Keratinocyte (primary cell): ENCODE results near the gene FILIP1. TPM values are rescaled to one million over a fixed set of nuclear protein-coding genes. Genes with fewer than 3 reads are reported as not detected.

ENCODE experiments used
- DNase-seq: peaks from one replicate; pipeline ENCODE4 v3.0.0-alpha.2; 2011; ENCODE audit warnings: low read depth, missing footprints, low spot score
- FAIRE-seq: peaks from 2 replicates; lab custom pipeline; 2011; peaks lifted over from hg19 to GRCh38; lab: Jason Lieb, UNC
- H2AFZ ChIP-seq: 2 replicates; pipeline ENCODE4 v1.6.0; 2012; ENCODE audit warnings: low read length, control low read depth, inconsistent platforms; ENCODE audit not compliant: control insufficient read depth
- H3K27ac ChIP-seq: 2 replicates; pipeline ENCODE4 v1.5.1; 2011; ENCODE audit warnings: low read length; ENCODE audit not compliant: control insufficient read depth, insufficient read depth
- H3K27me3 ChIP-seq: 3 replicates; pipeline ENCODE4 v1.6.0; 2011; ENCODE audit warnings: low read length; ENCODE audit not compliant: control insufficient read depth, insufficient read depth; ENCODE audit errors: extremely low read depth
- H3K36me3 ChIP-seq, 2 experiments: 2 replicates in 1 of 2; 3 replicates in 1 of 2; pipeline ENCODE4 v1.5.1; 2011; ENCODE audit warnings: low read length in 2 of 2, mild to moderate bottlenecking in 1 of 2; ENCODE audit not compliant: control insufficient read depth in 2 of 2, insufficient read depth in 2 of 2; ENCODE audit errors: extremely low read depth in 1 of 2
- H3K4me1 ChIP-seq: 3 replicates; pipeline ENCODE4 v1.5.1; 2011; ENCODE audit warnings: low read length; ENCODE audit not compliant: control insufficient read depth, insufficient read depth; ENCODE audit errors: extremely low read depth
- H3K4me2 ChIP-seq: 3 replicates; pipeline ENCODE4 v1.6.0; 2011; ENCODE audit warnings: low read depth, low read length; ENCODE audit not compliant: control insufficient read depth, insufficient read depth; ENCODE audit errors: extremely low read depth
- H3K4me3 ChIP-seq, 3 experiments: fragments of 200-600 bp in 1 of 3; sonication (generic) in 1 of 3; 2 replicates in 2 of 3; 3 replicates in 1 of 3; pipeline ENCODE4 v1.5.1; 2011 to 2016; ENCODE audit warnings: low read length in 3 of 3, mild to moderate bottlenecking in 3 of 3, control low read depth in 2 of 3, inconsistent platforms in 1 of 3, low read depth in 1 of 3, mixed read lengths in 1 of 3, mixed run types in 1 of 3, moderate library complexity in 1 of 3; ENCODE audit not compliant: control insufficient read depth in 2 of 3, insufficient read depth in 2 of 3; ENCODE audit errors: extremely low read depth in 1 of 3
- H3K79me2 ChIP-seq: 2 replicates; pipeline ENCODE4 v1.6.0; 2012; ENCODE audit warnings: low read length; ENCODE audit not compliant: control insufficient read depth, insufficient read depth
- H3K9ac ChIP-seq: 3 replicates; pipeline ENCODE4 v1.6.0; 2011; ENCODE audit warnings: low read length; ENCODE audit not compliant: control insufficient read depth, insufficient read depth; ENCODE audit errors: extremely low read depth
- H3K9me1 ChIP-seq: 3 replicates; pipeline ENCODE4 v1.6.0; 2011; ENCODE audit warnings: low read length; ENCODE audit not compliant: control insufficient read depth, insufficient read depth; ENCODE audit errors: extremely low read depth
- H3K9me3 ChIP-seq: 2 replicates; pipeline ENCODE4 v1.5.1; 2012; ENCODE audit warnings: low read depth, low read length; ENCODE audit not compliant: control insufficient read depth
- H4K20me1 ChIP-seq: 3 replicates; pipeline ENCODE4 v1.6.0; 2011; ENCODE audit warnings: low read length; ENCODE audit not compliant: control insufficient read depth, insufficient read depth; ENCODE audit errors: extremely low read depth
- EZH2 ChIP-seq: IDR thresholded peaks from one replicate; pipeline ENCODE4 v1.6.1; 2012; ENCODE audit warnings: inconsistent platforms, mild to moderate bottlenecking, low read length, moderate library complexity
- dilution Hi-C: fragments of 300-500 bp; cut with MboI; formaldehyde crosslinking; loops from one replicate; pipeline ENCODE4 v1.7.0; 2020; ENCODE audit warnings: low sequenced_read_pairs; ENCODE audit not compliant: extremely low pct_ligation_motif_present
- polyA plus RNA-seq, 5 experiments: library from polyadenylated mRNA; depleted of rRNA in 3 of 5; stranded (reverse) in 3 of 5; stranded (forward) in 1 of 5; unstranded in 1 of 5; fragments of >200 nt; gene quantifications; 1 replicate in 1 of 5; 2 replicates in 3 of 5; 3 replicates in 1 of 5; pipeline versions ENCODE4 v1.2.1 to v1.2.3, GENCODE V29; 2011 to 2012; ENCODE audit warnings: missing spikeins in 2 of 5, low read depth in 1 of 5, low replicate concordance in 1 of 5
- small RNA-seq, 3 experiments: library from RNA; depleted of rRNA; stranded (forward); fragments of <200 nt; gene quantifications; one replicate each; pipeline ENCODE3, GENCODE V24; 2012; ENCODE audit warnings: low read depth in 3 of 3, low replicate concordance in 1 of 3; ENCODE audit not compliant: insufficient read length in 3 of 3
- TF ChIP-seq, protein P1 (sequence below), 3 experiments: IDR thresholded peaks in 1 of 3; conservative IDR thresholded peaks in 1 of 3; optimal IDR thresholded peaks in 1 of 3; 2 replicates in 2 of 3; 3 replicates in 1 of 3; pipeline versions ENCODE3 to v1.5.1; 2011; ENCODE audit warnings: low read length in 3 of 3, mild to moderate bottlenecking in 3 of 3, moderate library complexity in 2 of 3, control low read depth in 1 of 3, inconsistent platforms in 1 of 3; ENCODE audit not compliant: insufficient read depth in 2 of 3; ENCODE audit errors: extremely low read depth in 1 of 3

Gene FILIP1
- polyA plus RNA-seq, 1 donor (not counting 4 experiments of a cell fraction or from before 2014, with no cell fraction given) = 0.01 TPM

- Histone ChIP-seq H3K4me2 (peak overlapping the region; percentile 98), H3K79me2 (peaks cover 32% of the 10 kb centered on the region), H4K20me1 (no peaks in the 10 kb centered on the region), H3K36me3 (peaks cover 4 to 12% of the 10 kb centered on the region in 2 experiments), H3K4me1 (peaks cover 5% of the 10 kb centered on the region), H3K9ac (peak overlapping the region; percentile 90), H3K9me1 (no peaks in the 10 kb centered on the region), H3K27me3 (no peaks in the 10 kb centered on the region), H3K27ac (peak overlapping the region; percentile 86), H3K9me3 (no peaks in the 10 kb centered on the region), H3K4me3 (peak overlapping the region; percentile 70 to 94 (median 79)), H2AFZ (peak overlapping the region; percentile 98)
- TF ChIP-seq, protein P1, sequence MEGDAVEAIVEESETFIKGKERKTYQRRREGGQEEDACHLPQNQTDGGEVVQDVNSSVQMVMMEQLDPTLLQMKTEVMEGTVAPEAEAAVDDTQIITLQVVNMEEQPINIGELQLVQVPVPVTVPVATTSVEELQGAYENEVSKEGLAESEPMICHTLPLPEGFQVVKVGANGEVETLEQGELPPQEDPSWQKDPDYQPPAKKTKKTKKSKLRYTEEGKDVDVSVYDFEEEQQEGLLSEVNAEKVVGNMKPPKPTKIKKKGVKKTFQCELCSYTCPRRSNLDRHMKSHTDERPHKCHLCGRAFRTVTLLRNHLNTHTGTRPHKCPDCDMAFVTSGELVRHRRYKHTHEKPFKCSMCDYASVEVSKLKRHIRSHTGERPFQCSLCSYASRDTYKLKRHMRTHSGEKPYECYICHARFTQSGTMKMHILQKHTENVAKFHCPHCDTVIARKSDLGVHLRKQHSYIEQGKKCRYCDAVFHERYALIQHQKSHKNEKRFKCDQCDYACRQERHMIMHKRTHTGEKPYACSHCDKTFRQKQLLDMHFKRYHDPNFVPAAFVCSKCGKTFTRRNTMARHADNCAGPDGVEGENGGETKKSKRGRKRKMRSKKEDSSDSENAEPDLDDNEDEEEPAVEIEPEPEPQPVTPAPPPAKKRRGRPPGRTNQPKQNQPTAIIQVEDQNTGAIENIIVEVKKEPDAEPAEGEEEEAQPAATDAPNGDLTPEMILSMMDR (optimal IDR thresholded peaks at IDR 0.05 in 1 of 3, IDR thresholded peaks at IDR 0.05 in 1 of 3, conservative IDR thresholded peaks at IDR 0.05 in 1 of 3; ENCODE audit: extremely low read depth in 1 of 3, insufficient read depth in 2 of 3, low read length in 3 of 3) = no peak
- no peak for TF ChIP-seq EZH2
- dilution Hi-C loops = no loop called here
- peak; percentile 36 for FAIRE-seq
- DNase-seq = no peak
Observed at GRCh38 chr6:75244063-75244584, 249.5 kb downstream of the FILIP1 start.

DNA sequence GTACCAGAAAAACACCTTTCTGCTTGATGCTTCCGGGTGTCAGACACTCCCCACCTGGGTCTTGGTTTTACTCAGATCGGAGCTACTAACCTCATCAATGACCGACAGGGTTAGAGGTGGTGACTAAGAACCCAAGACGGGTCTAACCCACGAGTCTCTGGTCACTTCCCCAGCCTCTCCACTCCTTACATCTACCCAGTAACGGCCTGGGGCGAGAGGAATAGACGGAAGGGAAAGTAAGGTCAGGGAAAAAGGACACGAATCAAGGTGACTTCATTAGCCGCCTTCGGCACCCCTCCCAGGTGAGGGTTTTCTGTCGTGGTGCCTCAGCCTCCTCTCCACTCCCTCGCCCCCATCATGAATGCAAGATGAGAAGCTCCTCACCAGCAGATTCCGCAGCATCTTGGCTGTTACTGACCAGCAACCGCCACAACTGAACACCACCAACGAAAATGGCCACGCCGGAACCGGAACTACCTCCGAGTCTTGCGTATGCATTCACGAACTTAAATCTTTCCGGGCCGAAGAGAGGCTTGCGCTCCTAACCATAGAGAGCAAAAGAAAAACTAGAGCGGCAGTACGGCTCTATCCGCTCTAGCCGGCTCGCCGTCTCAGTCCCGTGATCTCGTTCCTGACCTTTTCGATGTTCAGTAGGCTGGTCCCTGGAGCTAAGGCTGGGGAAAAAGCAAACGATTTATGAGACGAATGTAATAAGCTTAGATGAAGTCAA is 250.1 kb downstream of the FILIP1 start, which contains the start of gene COX7A2:
COX7A2 (minus strand) TSS at position 469 of the 730 bp plus-strand sequence; CDS start at position 402, 67 bp downstream.
- no peaks in the 10 kb centered on the region for H3K9me3 ChIP-seq
- dilution Hi-C loops = no loop called here
- no peaks in the 10 kb centered on the region for H4K20me1 ChIP-seq
- no peaks in the 10 kb centered on the region for H3K9me1 ChIP-seq
- H3K27me3 ChIP-seq = no peaks in the 10 kb centered on the region
- H3K4me1 ChIP-seq = peaks cover 5% of the 10 kb centered on the region
- H2AFZ ChIP-seq = peak within 1 kb of the TSS; percentile 98
- FAIRE-seq (peak; percentile 98), DNase-seq (peak; percentile 69)
- H3K36me3 ChIP-seq = peaks cover 8 to 16% of the 10 kb centered on the region in 2 experiments
- peak within 1 kb of the TSS; percentile 86 for H3K27ac ChIP-seq
- no peak for TF ChIP-seq EZH2
- TF ChIP-seq, protein P1 (optimal IDR thresholded peaks at IDR 0.05 in 1 of 3, IDR thresholded peaks at IDR 0.05 in 1 of 3, conservative IDR thresholded peaks at IDR 0.05 in 1 of 3; ENCODE audit: extremely low read depth in 1 of 3, insufficient read depth in 2 of 3, low read length in 3 of 3) = no peak
- H3K79me2 ChIP-seq = peaks cover 33% of the 10 kb centered on the region
- H3K9ac ChIP-seq = peak within 1 kb of the TSS; percentile 90
- peak within 1 kb of the TSS; percentile 70 to 94 (median 79) for H3K4me3 ChIP-seq
- peak within 1 kb of the TSS; percentile 98 for H3K4me2 ChIP-seq

Small RNA genes within 50 kb of the gene (small RNA-seq; reads per million reads assigned to genes)
- gene MIR4463 (0 reads per million in 3 experiments), gene RF00012 (0 reads per million in 3 experiments), gene RNU1-34P (0 to 0.07 (median 0) reads per million in 3 experiments)

Other genes with a start within 250 kb of the FILIP1 start
- gene COX7A2, start 250.0 kb downstream of the FILIP1 start, polyA plus RNA-seq = 160 to 489 TPM (median 474 TPM) in 3 replicates
- gene TMEM30A, start 209.0 kb downstream of the FILIP1 start, polyA plus RNA-seq = 22.0 to 50.2 TPM (median 25.2 TPM) in 3 replicates
- gene SENP6, start 108.1 kb upstream of the FILIP1 start, polyA plus RNA-seq = 19.8 to 41.1 TPM (median 20.6 TPM) in 3 replicates